HUDEP-2 (cell line): ENCODE measurements around the gene MRM2.

ENCODE experiments used
- DNase-seq, 76 experiments: peaks; one replicate each; lab custom pipeline; 2025; ENCODE audit not compliant: unreplicated experiment in 76 of 76; lab: John Stamatoyannopoulos, UW

MRM2 gene

GRCh38 chr7:2241580-2242540 lies at the start of gene MRM2, which contains the start of gene NUDT1:
Gene MRM2 (minus strand): TSS chr7:2242205. CDS start chr7:2242169, 36 bp downstream.
Gene NUDT1 (plus strand): TSS chr7:2242226. CDS start chr7:2244575, 2,349 bp downstream.
- peak in 71 of 76 experiments; percentile 12 to 85 (median 63) for DNase-seq

GRCh38 chr7:2290877-2291276 lies 48.9 kb upstream of the MRM2 start:
- DNase-seq, result no peak

GRCh38 chr7:2289621-2290020 lies 47.6 kb upstream of the MRM2 start:
- no peak for DNase-seq

GRCh38 chr7:2289111-2289586 lies 47.1 kb upstream of the MRM2 start:
- no peak for DNase-seq

- no peak for DNase-seq
Observed at GRCh38 chr7:2288503-2288902, 46.5 kb upstream of the MRM2 start.

GRCh38 chr7:2287745-2288144 lies 45.7 kb upstream of the MRM2 start:
- no peak for DNase-seq

GRCh38 chr7:2283074-2283473 lies 41.1 kb upstream of the MRM2 start:
- no peak for DNase-seq

- DNase-seq, result peak in 19 of 76 experiments; percentile 4 to 51 (median 19)
Observed at GRCh38 chr7:2282185-2282751, 40.3 kb upstream of the MRM2 start.

- DNase-seq, result no peak
Observed at GRCh38 chr7:2281541-2281940, 39.5 kb upstream of the MRM2 start.

- no peak for DNase-seq
Observed at GRCh38 chr7:2280424-2280823, 38.4 kb upstream of the MRM2 start.

GRCh38 chr7:2279896-2280295 lies 37.9 kb upstream of the MRM2 start:
- no peak for DNase-seq

GRCh38 chr7:2278026-2278425 lies 36.0 kb upstream of the MRM2 start:
- DNase-seq, result no peak

- no peak for DNase-seq
Observed at GRCh38 chr7:2276107-2276506, 34.1 kb upstream of the MRM2 start.

GRCh38 chr7:2275101-2275500 lies 33.1 kb upstream of the MRM2 start:
- DNase-seq, result no peak

GRCh38 chr7:2274666-2275065 lies 32.7 kb upstream of the MRM2 start:
- no peak for DNase-seq

- no peak for DNase-seq
Observed at GRCh38 chr7:2273866-2274265, 31.9 kb upstream of the MRM2 start.

- DNase-seq, result no peak
Observed at GRCh38 chr7:2272031-2272430, 30.0 kb upstream of the MRM2 start.

GRCh38 chr7:2271273-2272026 lies 29.4 kb upstream of the MRM2 start:
- DNase-seq, result no peak

- DNase-seq, result no peak
Observed at GRCh38 chr7:2270495-2270894, 28.5 kb upstream of the MRM2 start.

- DNase-seq, result no peak
Observed at GRCh38 chr7:2269991-2270460, 28.0 kb upstream of the MRM2 start.
